GM23248 (cell line): ENCODE measurements around the gene UTS2R.

Experiments used
- EZH2 ChIP-seq: fragments of 200-600 bp; sonication (generic); IDR thresholded peaks from 2 replicates; pipeline ENCODE4 v1.6.1; 2018; ENCODE audit warnings: antibody characterized with exemption, mild to moderate bottlenecking; ENCODE audit not compliant: insufficient read depth, poor library complexity, severe bottlenecking
- EZH2phosphoT487 ChIP-seq: fragments of 200-600 bp; sonication (generic); IDR thresholded peaks from 2 replicates; pipeline ENCODE4 v1.6.1; 2018; ENCODE audit warnings: antibody characterized with exemption, moderate library complexity, mild to moderate bottlenecking, low read depth; ENCODE audit not compliant: insufficient read depth

GRCh38 chr17:82322526-82323453 is 48.8 kb upstream of the UTS2R start:
- no peak for TF ChIP-seq EZH2
- TF ChIP-seq EZH2phosphoT487: no peak
